ENCODE measurements around the gene TGM4.
A peak's percentile ranks its signal among the peaks of the same experiment; 100 is the strongest.
"Not testable (repeated sequence)": the region's sequence is repeated elsewhere in the genome, so short reads cannot be mapped to it uniquely, and the experiment has no call there.

TGM4 gene

GRCh38 chr3:44874308-44874707 is at the start of gene TGM4:
TGM4 (plus strand) TSS chr3:44874608; CDS start chr3:44874679, 71 bp downstream.
- no peak for DNase-seq (ENCODE audit: low read depth in 2 of 2)

DNA sequence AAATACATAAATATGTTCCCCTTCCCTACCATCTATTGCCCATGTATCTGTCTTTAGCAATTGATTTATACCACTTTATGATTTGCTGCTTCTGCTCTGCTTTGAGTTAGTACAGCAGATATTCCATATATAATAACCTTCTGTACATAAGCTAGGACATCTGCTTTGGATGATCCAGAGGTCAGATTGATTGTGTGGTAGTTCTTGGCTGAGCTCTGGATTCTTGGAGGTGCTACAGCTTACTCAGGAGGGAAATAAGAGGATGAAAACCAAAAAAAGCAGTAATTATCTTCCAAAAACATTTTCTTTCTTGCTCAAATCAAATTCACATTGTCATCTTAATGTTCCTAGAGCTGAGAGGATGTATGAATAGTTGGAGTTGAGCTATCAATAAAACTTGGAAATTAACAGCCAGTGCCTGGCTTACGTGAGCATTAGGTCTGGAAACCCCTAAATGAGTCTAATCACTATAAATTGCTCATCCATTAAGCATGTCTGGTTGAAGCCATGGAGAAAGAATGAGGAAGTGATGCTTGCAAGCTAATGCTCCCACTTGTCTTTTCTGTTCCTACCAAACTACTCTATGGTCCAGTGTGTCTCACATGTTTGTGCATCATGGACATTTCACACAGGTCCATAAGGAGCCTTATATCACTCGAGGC is 49.0 kb upstream of the TGM4 start:
- no peak for DNase-seq (ENCODE audit: low read depth in 2 of 2)

DNA sequence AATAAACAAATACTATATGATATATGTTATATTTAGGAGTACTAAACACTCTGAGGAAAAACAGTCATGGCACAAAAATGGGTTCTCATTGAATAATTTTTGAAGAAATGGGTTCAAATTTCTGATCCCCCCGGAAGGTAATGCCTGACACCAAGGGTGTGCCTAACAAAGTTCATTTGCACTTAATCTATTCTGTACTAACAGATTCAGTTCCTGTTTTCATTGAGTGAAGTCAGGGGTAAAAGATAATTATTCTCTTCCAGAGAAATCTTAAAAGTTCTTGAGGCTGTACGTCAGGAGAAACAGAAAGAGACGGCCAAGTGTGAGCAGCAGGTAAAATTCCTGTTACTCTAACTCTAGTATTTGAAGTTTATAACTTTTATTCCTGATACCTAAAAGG is 47.2 kb upstream of the TGM4 start:
- no peak for DNase-seq (ENCODE audit: low read depth in 2 of 2)

DNA sequence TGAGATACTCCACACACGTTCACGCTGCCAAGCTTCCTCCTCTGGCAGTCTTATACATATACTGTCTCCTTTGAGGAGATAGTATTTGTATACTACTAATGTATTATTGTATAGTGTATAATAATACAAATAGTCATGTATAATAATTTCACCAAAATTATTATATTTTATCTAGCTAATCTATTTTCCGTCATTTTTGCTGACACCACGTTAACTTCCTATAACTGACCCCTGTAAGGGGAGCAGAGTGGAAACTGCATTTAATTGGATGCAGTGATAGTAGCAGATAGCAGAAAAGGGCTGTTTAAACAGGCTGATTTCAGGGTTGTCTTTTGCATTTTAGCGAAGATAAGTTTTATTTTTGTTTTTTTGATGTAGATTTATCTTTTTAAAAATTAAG is 43.2 kb upstream of the TGM4 start:
- no peak for DNase-seq (ENCODE audit: low read depth in 2 of 2)

DNA sequence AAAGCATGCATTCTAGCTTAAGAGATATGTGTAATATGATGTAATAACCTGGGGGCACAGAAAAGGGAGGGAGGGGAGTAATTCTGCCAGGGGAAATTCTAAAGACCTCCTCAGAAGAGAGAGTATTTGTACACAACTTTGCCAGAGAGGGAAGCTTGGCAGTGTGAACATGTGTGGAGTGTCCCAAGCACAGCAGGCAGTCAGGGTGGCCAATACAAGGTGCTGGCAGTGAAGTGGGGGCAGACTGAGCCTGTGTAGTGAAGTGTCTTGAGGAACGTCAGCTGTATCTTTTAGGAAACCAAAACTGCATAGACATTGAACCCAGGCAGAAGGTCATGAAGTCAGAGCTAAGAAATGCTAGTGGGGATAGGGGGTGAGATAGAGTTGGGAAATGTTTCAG is 42.4 kb upstream of the TGM4 start:
- DNase-seq (ENCODE audit: low read depth in 2 of 2): no peak

GRCh38 chr3:44832965-44833364 is 41.4 kb upstream of the TGM4 start:
- no peak for DNase-seq (ENCODE audit: low read depth in 2 of 2)

DNA sequence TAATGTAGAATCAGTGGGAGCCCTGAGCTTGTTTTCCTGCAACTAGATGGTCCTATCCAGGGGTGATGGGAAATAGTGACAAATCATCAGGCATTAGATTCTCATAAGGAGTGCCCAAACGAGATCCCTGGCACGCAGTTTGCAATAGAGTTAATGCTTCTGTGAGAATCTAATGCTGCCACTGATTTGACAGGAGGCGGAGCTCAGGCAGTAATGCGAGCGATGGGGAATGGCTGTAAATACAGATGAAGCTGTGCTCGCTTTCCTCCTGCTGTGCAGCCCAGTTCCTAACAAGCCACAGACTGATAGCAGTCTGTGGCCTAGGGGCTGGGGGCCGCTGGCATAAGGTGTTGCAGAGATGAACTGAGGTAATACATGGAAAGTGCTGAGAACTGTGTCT is 41.0 kb upstream of the TGM4 start:
- no peak for DNase-seq (ENCODE audit: low read depth in 2 of 2)

DNA sequence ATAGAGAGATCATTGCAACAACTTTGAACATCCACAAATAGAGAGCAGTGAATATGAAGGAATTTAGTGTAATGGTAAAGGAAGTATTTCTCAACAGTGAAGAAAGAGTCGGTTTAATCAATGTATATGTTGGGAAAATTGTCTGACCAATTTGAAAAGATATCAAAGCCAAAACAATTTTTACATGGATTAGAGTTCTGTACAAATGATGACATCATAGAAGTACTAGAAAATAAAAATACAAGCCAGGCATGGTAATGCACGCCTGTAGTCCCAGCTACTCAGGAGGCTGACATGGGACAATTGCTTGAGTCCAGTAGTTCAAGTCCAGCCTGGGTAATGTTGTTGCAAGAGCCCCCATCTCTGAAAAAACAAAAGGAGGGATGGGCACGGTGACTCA is 38.7 kb upstream of the TGM4 start:
- no peak for DNase-seq (ENCODE audit: low read depth in 2 of 2)

DNA sequence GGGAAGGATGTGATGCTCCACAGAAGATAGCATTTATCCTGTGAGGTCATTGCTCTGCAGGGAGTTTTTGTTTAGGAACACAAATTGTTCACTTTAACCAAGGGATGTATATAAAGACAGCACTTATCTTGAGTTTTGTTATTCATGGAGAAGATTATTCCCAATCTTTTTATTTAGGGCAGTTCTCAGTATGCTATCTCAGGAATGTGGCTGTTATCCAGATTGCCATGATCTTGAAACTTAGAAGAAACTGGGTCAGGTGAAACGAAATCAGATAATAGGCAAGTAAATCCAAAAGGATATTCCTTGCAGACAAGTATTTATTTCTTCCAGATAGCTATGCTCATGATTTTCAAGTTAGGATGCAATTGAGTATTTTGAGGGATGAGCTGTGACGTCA is 32.0 kb upstream of the TGM4 start:
- no peak for DNase-seq (ENCODE audit: low read depth in 2 of 2)

DNA sequence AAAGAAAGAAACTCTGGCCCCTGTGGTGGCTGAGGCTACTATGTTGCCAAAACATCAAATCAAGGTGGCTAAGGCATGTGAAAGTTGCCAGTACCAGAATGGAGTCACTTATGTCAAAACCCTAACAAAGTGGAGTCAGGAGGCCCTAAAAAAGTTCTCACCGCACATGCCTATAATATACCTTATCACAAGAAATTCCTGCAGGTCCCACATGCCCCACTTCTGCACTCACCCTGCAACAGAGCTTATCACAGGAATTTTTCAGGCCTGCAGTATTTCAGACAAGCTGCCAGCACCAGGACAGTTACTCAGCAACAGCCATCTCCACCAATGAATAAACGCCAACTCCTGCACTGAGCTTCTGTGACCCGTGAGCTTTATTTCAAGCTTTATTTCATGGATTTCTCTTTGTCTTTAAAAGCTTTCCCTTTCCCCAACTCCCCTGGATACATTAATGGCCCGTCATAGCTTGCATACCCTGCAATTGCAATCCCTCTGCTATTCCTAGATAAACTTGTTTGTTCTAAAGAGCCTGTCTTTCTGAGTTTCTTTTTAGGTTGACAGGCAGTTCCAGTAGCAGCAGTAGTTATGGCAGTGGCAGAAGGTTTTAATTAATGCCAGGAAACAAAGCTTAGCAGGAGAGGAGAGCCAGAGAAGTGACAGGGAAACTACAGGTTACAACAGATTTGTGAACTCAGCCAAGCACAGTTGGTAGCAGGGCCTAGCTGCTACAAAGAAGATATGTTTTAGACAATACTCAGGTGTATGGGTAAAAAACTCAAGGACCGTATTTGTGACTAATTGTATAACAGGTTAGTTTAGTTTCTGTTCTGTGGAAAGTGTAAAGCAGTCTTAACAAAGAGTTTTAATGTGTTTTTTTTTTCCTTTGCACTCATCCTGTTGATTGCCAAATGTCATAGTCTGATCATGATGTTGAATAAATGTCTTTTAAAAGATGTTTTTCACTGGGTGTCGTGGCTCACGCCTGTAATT is 28.6 kb upstream of the TGM4 start:
- no peak for DNase-seq (ENCODE audit: low read depth in 2 of 2)

- no peak for DNase-seq (ENCODE audit: low read depth in 2 of 2)
Observed at GRCh38 chr3:44848634-44849033, 25.8 kb upstream of the TGM4 start.

DNA sequence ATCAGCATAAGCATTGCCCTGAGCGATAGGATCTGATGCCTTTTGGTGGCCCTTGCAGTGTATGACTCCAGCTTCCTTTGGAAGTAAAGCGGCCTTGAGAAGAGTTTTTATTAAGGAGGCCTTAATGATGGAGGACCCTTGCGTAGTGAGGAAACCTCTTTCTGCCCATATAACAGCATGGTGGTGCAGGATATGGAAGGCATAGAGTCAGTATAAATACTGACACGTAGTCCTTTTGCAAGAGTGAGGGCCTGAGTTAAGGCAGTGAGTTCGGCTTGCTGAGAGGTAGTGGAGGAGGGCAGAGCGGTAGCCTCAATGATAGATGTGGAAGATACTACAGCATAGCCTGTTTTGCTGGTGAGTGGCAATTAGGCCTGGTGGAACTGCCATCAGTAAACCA is 17.7 kb upstream of the TGM4 start:
- not testable (repeated sequence) for DNase-seq (ENCODE audit: low read depth in 2 of 2)

GRCh38 chr3:44860117-44860516 is 14.3 kb upstream of the TGM4 start:
- no peak for DNase-seq (ENCODE audit: low read depth in 2 of 2)

DNA sequence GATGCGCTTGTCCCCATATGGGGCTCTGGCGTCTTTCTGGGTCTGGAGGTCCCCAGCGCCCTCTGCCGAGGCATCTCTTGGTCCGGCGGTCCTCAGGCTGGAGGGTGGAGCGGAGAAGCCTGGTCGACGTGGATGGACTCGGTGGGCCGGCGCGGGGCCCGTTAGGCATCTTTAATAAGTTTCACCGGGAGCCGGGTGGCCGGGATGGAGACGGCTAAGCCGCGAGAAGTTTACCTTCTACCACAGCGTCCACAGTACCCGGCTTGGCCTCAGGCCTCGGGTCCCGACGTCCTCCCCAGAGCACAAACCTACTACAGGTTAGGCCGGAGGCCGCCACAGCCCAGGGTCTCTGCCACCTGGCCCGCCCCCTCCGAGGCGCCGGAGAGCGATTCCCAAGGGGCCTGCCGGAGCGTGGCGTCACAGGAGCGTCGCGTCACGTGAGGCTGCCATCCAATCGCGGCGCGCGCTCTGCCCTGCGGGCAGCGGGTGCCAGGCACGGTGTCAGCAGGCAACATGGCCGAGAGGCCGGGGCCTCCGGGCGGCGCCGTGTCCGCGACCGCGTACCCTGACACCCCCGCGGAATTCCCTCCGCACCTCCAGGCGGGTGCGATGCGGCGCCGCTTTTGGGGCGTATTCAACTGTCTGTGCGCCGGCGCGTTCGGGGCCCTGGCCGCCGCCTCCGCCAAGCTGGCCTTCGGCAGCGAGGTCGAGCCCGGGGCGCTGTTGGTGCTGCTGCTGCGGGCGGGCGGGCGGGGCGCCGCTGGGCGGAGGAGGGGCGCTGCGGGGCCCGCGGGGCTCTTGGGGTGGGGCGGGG is 12.8 kb upstream of the TGM4 start, which contains the start of gene TMEM42:
Gene TMEM42, plus strand, starts transcription at position 501 of the 814 bp plus-strand sequence. Its CDS starts 13 bp downstream, at position 514.
- peak; percentile 72 to 73 for DNase-seq (ENCODE audit: low read depth in 2 of 2)

DNA sequence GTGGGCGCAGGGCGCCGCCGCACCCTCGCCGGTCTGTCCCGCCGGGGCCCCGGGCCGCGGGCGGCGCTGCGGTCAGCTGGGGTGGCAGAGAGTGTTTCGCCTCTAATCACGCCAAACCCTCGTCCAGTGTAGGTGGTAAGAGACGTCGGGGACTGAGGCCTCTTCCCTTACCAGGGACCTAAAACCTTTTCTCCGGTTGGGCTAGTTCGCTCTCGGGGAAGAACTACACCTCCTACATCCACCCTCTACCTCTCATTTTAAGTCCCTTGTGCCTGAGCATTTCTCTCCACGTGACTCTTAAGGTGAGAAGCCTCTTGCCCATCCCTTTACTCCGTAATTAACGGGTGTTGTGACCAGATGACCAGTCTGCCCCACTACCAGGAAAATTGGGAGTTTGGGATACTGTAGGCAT is 12.2 kb upstream of the TGM4 start:
- no peak for DNase-seq (ENCODE audit: low read depth in 2 of 2)

DNA sequence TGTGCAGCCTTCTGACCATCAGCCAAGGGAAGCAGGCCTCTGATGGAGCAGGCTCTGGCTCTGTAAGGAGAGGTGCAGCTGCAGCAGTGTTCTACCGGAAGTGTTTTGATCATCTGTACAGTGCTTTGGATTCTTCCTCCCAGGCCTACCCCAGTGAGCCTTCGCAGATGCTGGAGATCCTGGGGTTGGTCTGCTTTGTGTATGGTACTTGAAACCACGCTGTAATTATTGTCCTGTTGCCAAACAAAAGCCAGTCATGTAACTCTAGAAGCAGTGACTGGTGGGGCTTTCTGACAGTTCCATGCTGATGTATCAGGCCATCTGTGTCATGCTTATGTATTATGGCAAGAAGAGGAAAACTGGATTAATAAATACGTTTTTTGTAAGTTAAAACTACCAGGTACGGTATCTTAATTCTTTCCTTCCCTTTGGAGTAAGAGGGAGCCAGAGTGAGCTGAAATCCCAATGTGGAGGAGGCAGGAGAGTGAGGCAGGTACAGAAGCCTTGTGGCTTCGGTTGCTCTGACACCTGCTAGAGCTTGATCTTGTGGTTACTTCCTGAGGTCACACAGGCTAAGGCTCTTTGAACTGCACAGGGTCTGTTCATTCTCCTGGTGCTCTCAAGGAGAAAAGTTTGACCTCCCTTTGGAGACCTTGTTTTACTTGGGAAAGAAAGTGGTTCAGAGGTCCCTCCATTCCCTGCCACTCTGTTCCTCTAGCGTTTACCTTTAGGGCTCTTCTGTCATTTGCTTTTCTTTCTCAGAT is 9.0 kb upstream of the TGM4 start:
- no peak for DNase-seq (ENCODE audit: low read depth in 2 of 2)

GRCh38 chr3:44867421-44868111 is 6.8 kb upstream of the TGM4 start:
- no peak for DNase-seq (ENCODE audit: low read depth in 2 of 2)

- no peak for DNase-seq (ENCODE audit: low read depth in 2 of 2)
Observed at GRCh38 chr3:44870375-44871061, 3.9 kb upstream of the TGM4 start.

DNA sequence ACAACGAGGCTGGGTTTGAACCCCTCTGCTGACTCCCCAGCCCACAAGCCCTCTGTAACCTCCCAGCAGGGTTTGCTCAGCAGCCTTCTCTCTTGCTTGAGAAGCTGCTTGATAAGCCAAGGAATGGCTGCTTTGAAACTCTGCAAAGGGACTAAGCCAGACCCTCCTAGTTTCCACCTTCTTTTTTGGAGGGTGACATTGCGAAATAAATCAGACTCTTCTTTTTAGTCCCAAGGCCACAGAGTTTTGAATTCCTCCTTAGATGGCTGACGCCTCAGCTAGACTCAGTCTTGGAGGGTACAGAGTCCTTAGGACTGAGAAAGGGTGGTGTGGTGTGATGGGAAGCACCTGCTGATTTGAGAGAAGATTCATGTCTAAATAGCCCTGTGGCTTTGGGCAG is 1.2 kb downstream of the TGM4 start:
- no peak for DNase-seq (ENCODE audit: low read depth in 2 of 2)

DNA sequence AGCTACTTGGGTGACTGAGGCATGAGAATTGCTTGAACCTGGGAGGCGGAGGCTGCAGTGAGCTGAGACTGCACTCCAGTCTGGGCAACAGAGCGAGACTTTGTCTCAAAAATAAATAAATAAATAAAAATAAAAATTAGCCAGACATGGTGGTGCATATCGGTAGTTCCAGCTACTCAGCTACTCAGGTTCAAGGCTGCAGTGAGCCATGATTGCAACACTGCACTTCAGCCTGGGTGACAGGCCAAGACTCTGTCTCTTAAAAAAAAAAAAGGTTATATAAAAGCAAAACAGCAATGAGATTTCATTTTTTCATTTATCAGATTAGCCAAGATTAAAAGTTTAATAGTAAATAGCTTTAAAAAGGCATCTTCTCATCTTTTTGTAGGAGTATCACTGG is 2.9 kb downstream of the TGM4 start:
- no peak for DNase-seq (ENCODE audit: low read depth in 2 of 2)

All from stimulated activated CD8-positive, alpha-beta memory T cell treated with anti-CD3 and anti-CD28 coated beads, Interleukin-7, amount 100 ng/mL, for 1 hour (primary cell).